HCT116 (cell line): ENCODE measurements around the gene SPATA45. TPM values are rescaled to one million over a fixed set of nuclear protein-coding genes. Genes with fewer than 3 reads are reported as not detected.

Experiments
- ATAC-seq: fragments of 200-7000 bp; cut with Tn5 transposase; 2 replicates; pipeline ENCODE4 v1.9.1; 2020; ENCODE audit warnings: mild to moderate bottlenecking, moderate library complexity
- BruUV-seq: library from RNA; stranded (reverse); fragments of 400-500 nt; replicated peaks from 2 replicates; lab custom pipeline; 2021; lab: Mats Ljungman, UMichigan
- CTCF ChIA-PET: fragments of 300-600 bp; sonication (Branson Sonifier 250); formaldehyde crosslinking; loops from one replicate; lab custom pipeline; 2021; ENCODE audit warnings: antibody characterized with exemption; lab: Charles Lee
- POLR2A ChIA-PET: fragments of 300-600, 350-600 bp; sonication (Branson Sonifier 250); formaldehyde crosslinking; loops from one replicate; lab custom pipeline; 2021; ENCODE audit warnings: antibody characterized with exemption; lab: Charles Lee
- RAD21 ChIA-PET, 2 experiments: fragments of 300-600 bp; sonication (Branson Sonifier 250); formaldehyde crosslinking; loops; one replicate each; lab custom pipeline; 2023; ENCODE audit warnings: low total read pairs in 2 of 2; ENCODE audit not compliant: uncharacterized antibody in 2 of 2, unreplicated experiment in 2 of 2, low non-redundant PET in 1 of 2; lab: Charles Lee
- DNase-seq: peaks from one replicate; pipeline ENCODE4 v3.0.0-alpha.2; 2010; ENCODE audit warnings: low read depth, low spot score
- H2AFZ ChIP-seq: fragments of 200-600 bp; shearing (Covaris generic), sonication (generic); 2 replicates; pipeline ENCODE4 v1.6.1; 2017; ENCODE audit warnings: low read depth, mixed run types, mixed read lengths, antibody characterized with exemption, low read length; ENCODE audit not compliant: poor library complexity, severe bottlenecking
- H3K27ac ChIP-seq: 2 replicates; pipeline ENCODE4 v1.5.1; 2012; ENCODE audit warnings: low read depth, low read length
- H3K27me3 ChIP-seq: fragments of 200-600 bp; sonication (generic); 2 replicates; pipeline ENCODE4 v1.6.1; 2016; ENCODE audit warnings: mixed run types, low read length, mixed read lengths; ENCODE audit not compliant: insufficient read depth
- H3K36me3 ChIP-seq, 2 experiments: fragments of 200-500 bp in 1 of 2; fragments of 200-600 bp in 1 of 2; sonication (Bioruptor generic) in 1 of 2; sonication (generic) in 1 of 2; 2 replicates each; pipeline versions ENCODE4 v1.5.1 to v1.6.1; 2014 to 2016; ENCODE audit warnings: low read length in 2 of 2, inconsistent platforms in 1 of 2, mixed read lengths in 1 of 2, mixed run types in 1 of 2; ENCODE audit not compliant: insufficient read depth in 2 of 2, control insufficient read depth in 1 of 2
- H3K4me1 ChIP-seq, 2 experiments: fragments of 200-600 bp in 1 of 2; sonication (generic) in 1 of 2; 2 replicates each; pipeline versions ENCODE4 v1.5.1 to v1.6.1; 2012 to 2017; ENCODE audit warnings: low read length in 2 of 2, inconsistent platforms in 1 of 2, mild to moderate bottlenecking in 1 of 2, mixed read lengths in 1 of 2, mixed run types in 1 of 2, moderate library complexity in 1 of 2; ENCODE audit not compliant: insufficient read depth in 2 of 2, control insufficient read depth in 1 of 2
- H3K4me2 ChIP-seq: fragments of 200-600 bp; sonication (generic); 2 replicates; pipeline ENCODE4 v1.6.1; 2017; ENCODE audit warnings: mixed run types, low read length, mixed read lengths
- H3K4me3 ChIP-seq, 2 experiments: fragments of 200-600 bp in 1 of 2; sonication (generic) in 1 of 2; replicated peaks in 1 of 2; 2 replicates each; pipeline ENCODE4 v1.5.1; 2011 to 2016; ENCODE audit warnings: low read length in 2 of 2, control low read depth in 1 of 2, low read depth in 1 of 2, mild to moderate bottlenecking in 1 of 2, mixed read lengths in 1 of 2, mixed run types in 1 of 2
- H3K79me2 ChIP-seq: fragments of 200-600 bp; sonication (generic); 2 replicates; pipeline ENCODE4 v1.6.1; 2017; ENCODE audit warnings: mild to moderate bottlenecking, mixed run types, low read length, moderate library complexity, mixed read lengths; ENCODE audit not compliant: insufficient read depth
- H3K9ac ChIP-seq: fragments of 200-600 bp; sonication (generic); 2 replicates; pipeline ENCODE4 v1.6.1; 2016; ENCODE audit warnings: low read length, mixed read lengths
- H3K9me2 ChIP-seq: fragments of 200-600 bp; sonication (generic), shearing (Covaris generic); 2 replicates; pipeline ENCODE4 v1.6.1; 2017; ENCODE audit warnings: mixed run types, mild to moderate bottlenecking, moderate library complexity; ENCODE audit not compliant: insufficient read depth
- H3K9me3 ChIP-seq, 2 experiments: fragments of 200-500 bp in 1 of 2; fragments of 200-600 bp in 1 of 2; sonication (Bioruptor generic) in 1 of 2; sonication (generic) in 1 of 2; 2 replicates each; pipeline ENCODE4 v1.6.1; 2014 to 2017; ENCODE audit warnings: low read length in 2 of 2, mixed read lengths in 2 of 2, inconsistent platforms in 1 of 2, low read depth in 1 of 2, mild to moderate bottlenecking in 1 of 2, mixed run types in 1 of 2, moderate library complexity in 1 of 2; ENCODE audit not compliant: control insufficient read depth in 1 of 2, insufficient read depth in 1 of 2
- H4K20me1 ChIP-seq: fragments of 200-600 bp; sonication (generic), shearing (Covaris generic); 2 replicates; pipeline ENCODE4 v1.6.1; 2017; ENCODE audit warnings: mixed run types, mild to moderate bottlenecking, moderate library complexity; ENCODE audit not compliant: insufficient read depth
- EGR1 ChIP-seq: IDR thresholded peaks from 2 replicates; pipeline ENCODE4 v1.6.1; 2012; ENCODE audit warnings: low read depth
- EZH2 ChIP-seq: fragments of 200-600 bp; sonication (generic); IDR thresholded peaks from 2 replicates; pipeline ENCODE4 v1.6.1; 2017; ENCODE audit warnings: antibody characterized with exemption, mixed run types
- EZH2phosphoT487 ChIP-seq: fragments of 200-600 bp; IDR thresholded peaks from 2 replicates; pipeline ENCODE4 v1.6.1; 2018; ENCODE audit warnings: antibody characterized with exemption, borderline replicate concordance
- FOSL1 ChIP-seq: IDR thresholded peaks from 2 replicates; pipeline ENCODE4 v1.6.1; 2012; ENCODE audit warnings: low read depth
- JUND ChIP-seq: IDR thresholded peaks from 2 replicates; pipeline ENCODE4 v1.6.1; 2012
- POLR2AphosphoS5 ChIP-seq: IDR thresholded peaks from 2 replicates; pipeline ENCODE4 v1.6.1; 2011; ENCODE audit warnings: mild to moderate bottlenecking, low read depth, low read length, moderate library complexity
- RAD21 ChIP-seq: IDR thresholded peaks from 2 replicates; pipeline ENCODE4 v1.6.1; 2012; ENCODE audit warnings: low read depth, mild to moderate bottlenecking
- SIN3A ChIP-seq: IDR thresholded peaks from 2 replicates; pipeline ENCODE4 v1.6.1; 2012; ENCODE audit warnings: low read depth
- SP1 ChIP-seq: IDR thresholded peaks from 2 replicates; pipeline ENCODE4 v1.6.1; 2012; ENCODE audit warnings: low read depth
- SRF ChIP-seq: IDR thresholded peaks from 2 replicates; pipeline ENCODE4 v1.6.1; 2012; ENCODE audit warnings: low read depth
- TCF7L2 ChIP-seq: IDR thresholded peaks from 2 replicates; pipeline ENCODE4 v1.7.0; 2011; ENCODE audit warnings: borderline replicate concordance, inconsistent platforms; ENCODE audit not compliant: insufficient read depth, insufficient read length; ENCODE audit errors: extremely low read depth
- ZNF274 ChIP-seq: fragments of 200-500 bp; sonication (Bioruptor generic); IDR thresholded peaks from 2 replicates; pipeline ENCODE4 v1.6.1; 2014; ENCODE audit warnings: mild to moderate bottlenecking, low read depth, low read length, inconsistent platforms
- intact Hi-C: fragments of 100-400 bp; cut with micrococcal nuclease; formaldehyde crosslinking; loops from 2 replicates; pipeline ENCODE4 v1.10.0; 2022
- total RNA-seq: library from RNA; stranded (reverse); gene quantifications from one replicate; pipeline ENCODE4 v1.2.1, GENCODE V29; 2021; ENCODE audit not compliant: unreplicated experiment
- TF ChIP-seq, protein P1 (sequence below): IDR thresholded peaks from 2 replicates; pipeline ENCODE4 v1.6.1; 2011; ENCODE audit warnings: mild to moderate bottlenecking, low read length, moderate library complexity; ENCODE audit not compliant: insufficient replicate concordance; ENCODE audit errors: extremely low read depth
- TF ChIP-seq, protein P2 (sequence below): IDR thresholded peaks from 2 replicates; pipeline ENCODE4 v1.6.1; 2012; ENCODE audit warnings: low read depth
- TF ChIP-seq, protein P3 (sequence below), 3 experiments: fragments of 200-600 bp in 1 of 3; sonication (generic) in 1 of 3; IDR thresholded peaks in 2 of 3; conservative IDR thresholded peaks in 1 of 3; 2 replicates each; pipeline ENCODE4 v1.5.1; 2012 to 2017; ENCODE audit warnings: low read depth in 2 of 3, low read length in 2 of 3, antibody characterized with exemption in 1 of 3, borderline replicate concordance in 1 of 3, control low read depth in 1 of 3, mild to moderate bottlenecking in 1 of 3, mixed read lengths in 1 of 3, mixed run types in 1 of 3, moderate library complexity in 1 of 3; ENCODE audit not compliant: insufficient read depth in 1 of 3
- TF ChIP-seq, protein P4 (sequence below): IDR thresholded peaks from 2 replicates; pipeline ENCODE4 v1.6.1; 2012

Gene SPATA45
- total RNA-seq, 1 experiment from 2014 or later, result not detected

DNA sequence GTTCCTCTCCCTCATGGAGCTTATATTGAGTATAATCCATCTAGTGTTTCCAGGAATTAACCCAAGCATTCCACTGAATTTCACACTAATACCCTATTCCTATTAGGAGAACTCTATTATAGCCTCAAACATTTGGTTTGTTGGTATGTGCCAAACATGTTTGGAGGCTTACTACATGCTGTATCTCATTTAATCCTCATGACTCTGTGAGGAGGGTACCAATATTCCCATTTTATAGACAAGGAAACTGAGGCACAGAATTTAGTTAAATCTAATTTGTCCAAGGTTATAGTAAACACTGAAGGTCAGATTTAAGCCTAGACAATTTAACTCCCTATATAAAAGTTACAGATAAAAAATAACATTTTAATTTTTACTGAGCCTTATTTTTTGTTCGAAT is 19.7 kb upstream of the SPATA45 start:
- no peak for ATAC-seq
- H3K79me2 ChIP-seq, result peaks cover 44% of the 10 kb centered on the region
- RAD21 ChIA-PET, result no interaction called here

More for the DNA sequence above, 19.7 kb upstream of the SPATA45 start:
- H3K4me1 ChIP-seq, result no peaks in the 10 kb centered on the region
- H3K9me2 ChIP-seq, result no peaks in the 10 kb centered on the region
- H3K36me3 ChIP-seq, result peaks cover 10 to 14% of the 10 kb centered on the region in 2 experiments
- no peak overlapping the region for H3K9ac ChIP-seq
- H2AFZ ChIP-seq, result no peak overlapping the region
- no peaks in the 10 kb centered on the region for H4K20me1 ChIP-seq
- CTCF ChIA-PET, result no interaction called here
- POLR2A ChIA-PET, result interaction anchor here (2.2 kb wide), 1 partner anchor 9 kb away, joined by 5 read pairs; the partner anchor contains the start of gene FLVCR1
- BruUV-seq, result no TSS peak
- no peaks in the 10 kb centered on the region for H3K27me3 ChIP-seq
- no peak for TF ChIP-seq ZNF274
- TF ChIP-seq FOSL1, result no peak
- no peak for TF ChIP-seq SP1
- TF ChIP-seq EZH2phosphoT487, result no peak
- TF ChIP-seq, protein P1, sequence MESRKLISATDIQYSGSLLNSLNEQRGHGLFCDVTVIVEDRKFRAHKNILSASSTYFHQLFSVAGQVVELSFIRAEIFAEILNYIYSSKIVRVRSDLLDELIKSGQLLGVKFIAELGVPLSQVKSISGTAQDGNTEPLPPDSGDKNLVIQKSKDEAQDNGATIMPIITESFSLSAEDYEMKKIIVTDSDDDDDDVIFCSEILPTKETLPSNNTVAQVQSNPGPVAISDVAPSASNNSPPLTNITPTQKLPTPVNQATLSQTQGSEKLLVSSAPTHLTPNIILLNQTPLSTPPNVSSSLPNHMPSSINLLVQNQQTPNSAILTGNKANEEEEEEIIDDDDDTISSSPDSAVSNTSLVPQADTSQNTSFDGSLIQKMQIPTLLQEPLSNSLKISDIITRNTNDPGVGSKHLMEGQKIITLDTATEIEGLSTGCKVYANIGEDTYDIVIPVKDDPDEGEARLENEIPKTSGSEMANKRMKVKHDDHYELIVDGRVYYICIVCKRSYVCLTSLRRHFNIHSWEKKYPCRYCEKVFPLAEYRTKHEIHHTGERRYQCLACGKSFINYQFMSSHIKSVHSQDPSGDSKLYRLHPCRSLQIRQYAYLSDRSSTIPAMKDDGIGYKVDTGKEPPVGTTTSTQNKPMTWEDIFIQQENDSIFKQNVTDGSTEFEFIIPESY, result no peak
- TF ChIP-seq, protein P2, sequence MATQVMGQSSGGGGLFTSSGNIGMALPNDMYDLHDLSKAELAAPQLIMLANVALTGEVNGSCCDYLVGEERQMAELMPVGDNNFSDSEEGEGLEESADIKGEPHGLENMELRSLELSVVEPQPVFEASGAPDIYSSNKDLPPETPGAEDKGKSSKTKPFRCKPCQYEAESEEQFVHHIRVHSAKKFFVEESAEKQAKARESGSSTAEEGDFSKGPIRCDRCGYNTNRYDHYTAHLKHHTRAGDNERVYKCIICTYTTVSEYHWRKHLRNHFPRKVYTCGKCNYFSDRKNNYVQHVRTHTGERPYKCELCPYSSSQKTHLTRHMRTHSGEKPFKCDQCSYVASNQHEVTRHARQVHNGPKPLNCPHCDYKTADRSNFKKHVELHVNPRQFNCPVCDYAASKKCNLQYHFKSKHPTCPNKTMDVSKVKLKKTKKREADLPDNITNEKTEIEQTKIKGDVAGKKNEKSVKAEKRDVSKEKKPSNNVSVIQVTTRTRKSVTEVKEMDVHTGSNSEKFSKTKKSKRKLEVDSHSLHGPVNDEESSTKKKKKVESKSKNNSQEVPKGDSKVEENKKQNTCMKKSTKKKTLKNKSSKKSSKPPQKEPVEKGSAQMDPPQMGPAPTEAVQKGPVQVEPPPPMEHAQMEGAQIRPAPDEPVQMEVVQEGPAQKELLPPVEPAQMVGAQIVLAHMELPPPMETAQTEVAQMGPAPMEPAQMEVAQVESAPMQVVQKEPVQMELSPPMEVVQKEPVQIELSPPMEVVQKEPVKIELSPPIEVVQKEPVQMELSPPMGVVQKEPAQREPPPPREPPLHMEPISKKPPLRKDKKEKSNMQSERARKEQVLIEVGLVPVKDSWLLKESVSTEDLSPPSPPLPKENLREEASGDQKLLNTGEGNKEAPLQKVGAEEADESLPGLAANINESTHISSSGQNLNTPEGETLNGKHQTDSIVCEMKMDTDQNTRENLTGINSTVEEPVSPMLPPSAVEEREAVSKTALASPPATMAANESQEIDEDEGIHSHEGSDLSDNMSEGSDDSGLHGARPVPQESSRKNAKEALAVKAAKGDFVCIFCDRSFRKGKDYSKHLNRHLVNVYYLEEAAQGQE, result no peak
- TF ChIP-seq SRF, result no peak
- TF ChIP-seq, protein P3, sequence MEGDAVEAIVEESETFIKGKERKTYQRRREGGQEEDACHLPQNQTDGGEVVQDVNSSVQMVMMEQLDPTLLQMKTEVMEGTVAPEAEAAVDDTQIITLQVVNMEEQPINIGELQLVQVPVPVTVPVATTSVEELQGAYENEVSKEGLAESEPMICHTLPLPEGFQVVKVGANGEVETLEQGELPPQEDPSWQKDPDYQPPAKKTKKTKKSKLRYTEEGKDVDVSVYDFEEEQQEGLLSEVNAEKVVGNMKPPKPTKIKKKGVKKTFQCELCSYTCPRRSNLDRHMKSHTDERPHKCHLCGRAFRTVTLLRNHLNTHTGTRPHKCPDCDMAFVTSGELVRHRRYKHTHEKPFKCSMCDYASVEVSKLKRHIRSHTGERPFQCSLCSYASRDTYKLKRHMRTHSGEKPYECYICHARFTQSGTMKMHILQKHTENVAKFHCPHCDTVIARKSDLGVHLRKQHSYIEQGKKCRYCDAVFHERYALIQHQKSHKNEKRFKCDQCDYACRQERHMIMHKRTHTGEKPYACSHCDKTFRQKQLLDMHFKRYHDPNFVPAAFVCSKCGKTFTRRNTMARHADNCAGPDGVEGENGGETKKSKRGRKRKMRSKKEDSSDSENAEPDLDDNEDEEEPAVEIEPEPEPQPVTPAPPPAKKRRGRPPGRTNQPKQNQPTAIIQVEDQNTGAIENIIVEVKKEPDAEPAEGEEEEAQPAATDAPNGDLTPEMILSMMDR (IDR thresholded peaks at IDR 0.05 in 2 of 3, conservative IDR thresholded peaks at IDR 0.05 in 1 of 3; ENCODE audit: borderline replicate concordance in 1 of 3, insufficient read depth in 1 of 3, low read depth in 2 of 3, low read length in 2 of 3), result no peak
- TF ChIP-seq EZH2, result no peak
- TF ChIP-seq EGR1, result no peak
- TF ChIP-seq TCF7L2, result no peak
- no peak for TF ChIP-seq POLR2AphosphoS5
- no peak for TF ChIP-seq RAD21
- TF ChIP-seq, protein P4, sequence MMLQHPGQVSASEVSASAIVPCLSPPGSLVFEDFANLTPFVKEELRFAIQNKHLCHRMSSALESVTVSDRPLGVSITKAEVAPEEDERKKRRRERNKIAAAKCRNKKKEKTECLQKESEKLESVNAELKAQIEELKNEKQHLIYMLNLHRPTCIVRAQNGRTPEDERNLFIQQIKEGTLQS, result no peak
- TF ChIP-seq JUND, result no peak
- no peak for TF ChIP-seq SIN3A
- no peaks in the 10 kb centered on the region for H3K9me3 ChIP-seq
- no peak for DNase-seq
- no peak overlapping the region for H3K27ac ChIP-seq
- no peak overlapping the region for H3K4me2 ChIP-seq
- intact Hi-C loops, result no loop called here
- H3K4me3 ChIP-seq, result no peak overlapping the region
